ENCODE results near the gene NKX1-2.

DNA sequence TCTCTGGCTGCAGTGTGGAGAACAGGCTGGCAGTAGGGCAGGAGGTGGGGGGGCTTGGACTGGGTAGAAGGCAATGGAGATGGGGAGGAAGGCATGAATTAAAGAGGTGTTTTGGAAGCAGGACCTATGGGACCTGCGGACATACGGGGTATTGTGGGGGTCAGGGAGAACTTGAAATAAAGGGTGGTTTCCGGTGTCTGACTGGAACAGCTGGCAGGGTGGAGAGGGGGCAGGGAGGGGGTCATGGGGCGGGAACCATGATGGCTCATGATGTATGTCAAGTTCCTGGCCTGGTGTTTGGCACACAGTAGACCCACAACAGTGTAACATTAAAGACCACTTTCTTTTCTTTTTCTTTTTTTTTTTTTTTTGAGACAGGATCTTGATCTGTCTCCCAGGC is 17.3 kb upstream of the NKX1-2 start:
- TF ChIP-seq, protein P1, sequence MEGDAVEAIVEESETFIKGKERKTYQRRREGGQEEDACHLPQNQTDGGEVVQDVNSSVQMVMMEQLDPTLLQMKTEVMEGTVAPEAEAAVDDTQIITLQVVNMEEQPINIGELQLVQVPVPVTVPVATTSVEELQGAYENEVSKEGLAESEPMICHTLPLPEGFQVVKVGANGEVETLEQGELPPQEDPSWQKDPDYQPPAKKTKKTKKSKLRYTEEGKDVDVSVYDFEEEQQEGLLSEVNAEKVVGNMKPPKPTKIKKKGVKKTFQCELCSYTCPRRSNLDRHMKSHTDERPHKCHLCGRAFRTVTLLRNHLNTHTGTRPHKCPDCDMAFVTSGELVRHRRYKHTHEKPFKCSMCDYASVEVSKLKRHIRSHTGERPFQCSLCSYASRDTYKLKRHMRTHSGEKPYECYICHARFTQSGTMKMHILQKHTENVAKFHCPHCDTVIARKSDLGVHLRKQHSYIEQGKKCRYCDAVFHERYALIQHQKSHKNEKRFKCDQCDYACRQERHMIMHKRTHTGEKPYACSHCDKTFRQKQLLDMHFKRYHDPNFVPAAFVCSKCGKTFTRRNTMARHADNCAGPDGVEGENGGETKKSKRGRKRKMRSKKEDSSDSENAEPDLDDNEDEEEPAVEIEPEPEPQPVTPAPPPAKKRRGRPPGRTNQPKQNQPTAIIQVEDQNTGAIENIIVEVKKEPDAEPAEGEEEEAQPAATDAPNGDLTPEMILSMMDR (conservative IDR thresholded peaks at IDR 0.05) = no peak
- TF ChIP-seq ZFX (IDR thresholded peaks at IDR 0.05) = no peak

Data from C4-2B (cell line).